Adrenal gland (tissue), 12 donors: ENCODE measurements around the gene STK24. TPM values are rescaled to one million over a fixed set of nuclear protein-coding genes. Genes with fewer than 3 reads are reported as not detected.

ENCODE experiments used
- DNase-seq, 7 donors: peaks; one replicate each; pipeline ENCODE4 v3.0.0-alpha.2; 2019 to 2020
- H3K27ac ChIP-seq, 5 donors: fragments of 200-600 bp; sonication (generic) in 4 of 5; 1 replicate in 3 of 5; 2 replicates in 2 of 5; pipeline versions ENCODE4 v1.5.1 to v1.8.0; 2016 to 2020; ENCODE audit warnings: mild to moderate bottlenecking in 1 of 5
- H3K27me3 ChIP-seq: fragments of 200-600 bp; 2 replicates; pipeline ENCODE4 v1.8.0; 2021
- H3K36me3 ChIP-seq, 2 donors: fragments of 200-600 bp; replicated peaks in 1 of 2; 1 replicate in 1 of 2; 2 replicates in 1 of 2; pipeline versions ENCODE4 v1.5.1 to v1.8.0; 2018 to 2022
- H3K4me1 ChIP-seq, 2 donors: fragments of 200-600 bp; replicated peaks in 1 of 2; 1 replicate in 1 of 2; 2 replicates in 1 of 2; pipeline versions ENCODE4 v1.5.1 to v1.8.0; 2018 to 2021
- H3K4me3 ChIP-seq, 4 donors: fragments of 200-600 bp; sonication (generic) in 3 of 4; one replicate each; pipeline ENCODE4 v1.5.1; 2016 to 2018
- H3K9me3 ChIP-seq, 3 donors: fragments of 200-600 bp; sonication (generic) in 1 of 3; replicated peaks in 1 of 3; 1 replicate in 2 of 3; 2 replicates in 1 of 3; pipeline versions ENCODE4 v1.5.1 to v1.8.0; 2016 to 2021
- POLR2A ChIP-seq, 2 donors: fragments of 450-650 bp; IDR thresholded peaks; one replicate each; pipeline ENCODE4 v1.6.1; 2017; ENCODE audit warnings: antibody characterized with exemption in 2 of 2, mild to moderate bottlenecking in 2 of 2, moderate library complexity in 1 of 2
- WGBS, 4 donors: extraction: QIAGEN DNeasy Blood & Tissue Kit in 2 of 4; methylation state at CpG; one replicate each; pipeline versions ENCODE4 v1.1.5 to v1.1.7; 2013 to 2017; 5-methylcytosine and 5-hydroxymethylcytosine counted together
- intact Hi-C, 2 donors: fragments of 100-400 bp; cut with DNase I; formaldehyde crosslinking; loops; one replicate each; pipeline versions ENCODE4 v1.14.1 to v1.15.0; 2022 to 2023
- polyA plus RNA-seq, 3 donors: library from polyadenylated mRNA; stranded (reverse); fragments of 200-250 nt in 2 of 3; fragments of 350-450 nt in 1 of 3; fragmentation: Illumina TruSeq in 1 of 3; extraction: RNeasy Lipid Tissue Mini Kit (QIAGEN cat#74804) in 1 of 3; gene quantifications; one replicate each; pipeline ENCODE4 v1.2.3, GENCODE V29; 2013 to 2014
- total RNA-seq, 9 donors: library from RNA; depleted of rRNA in 4 of 9; stranded (reverse); fragments of >200 nt in 4 of 9; fragments of 120-200 nt in 1 of 9; fragmentation: NEBNext Ultra II Directional in 1 of 9; extraction: Animal tissue kit (Norgen Biotek cat#: 25700) in 1 of 9; gene quantifications; one replicate each; pipeline versions ENCODE4 v1.1.0 to v1.2.4, GENCODE V29; 2013 to 2023
- TF ChIP-seq, protein P1 (sequence below), 6 experiments: fragments of 450-650 bp in 4 of 6; fragments of 200-600 bp in 2 of 6; sonication (generic) in 1 of 6; IDR thresholded peaks; 1 replicate in 5 of 6; 2 replicates in 1 of 6; pipeline versions ENCODE4 v1.5.1 to v1.8.0; 2016 to 2021; ENCODE audit warnings: antibody characterized with exemption in 6 of 6, mild to moderate bottlenecking in 2 of 6, moderate library complexity in 1 of 6
- donor health status: healthy with polysubstance abuse.
- donor health status: Bipolar disorder and iron deficiency.
- donor health status: DM: yes; HTN: yes; CAD: no.
- donor health status: DM: no; HTN: no; CAD: no.
- donor health status: DM: no; HTN: no; CAD: no.
- donor health status: DM: yes; HTN: yes; CAD: no.

Gene STK24
- total and polyA plus RNA-seq, 12 donors: 17.7 to 72.2 (median 56.0) TPM

DNA sequence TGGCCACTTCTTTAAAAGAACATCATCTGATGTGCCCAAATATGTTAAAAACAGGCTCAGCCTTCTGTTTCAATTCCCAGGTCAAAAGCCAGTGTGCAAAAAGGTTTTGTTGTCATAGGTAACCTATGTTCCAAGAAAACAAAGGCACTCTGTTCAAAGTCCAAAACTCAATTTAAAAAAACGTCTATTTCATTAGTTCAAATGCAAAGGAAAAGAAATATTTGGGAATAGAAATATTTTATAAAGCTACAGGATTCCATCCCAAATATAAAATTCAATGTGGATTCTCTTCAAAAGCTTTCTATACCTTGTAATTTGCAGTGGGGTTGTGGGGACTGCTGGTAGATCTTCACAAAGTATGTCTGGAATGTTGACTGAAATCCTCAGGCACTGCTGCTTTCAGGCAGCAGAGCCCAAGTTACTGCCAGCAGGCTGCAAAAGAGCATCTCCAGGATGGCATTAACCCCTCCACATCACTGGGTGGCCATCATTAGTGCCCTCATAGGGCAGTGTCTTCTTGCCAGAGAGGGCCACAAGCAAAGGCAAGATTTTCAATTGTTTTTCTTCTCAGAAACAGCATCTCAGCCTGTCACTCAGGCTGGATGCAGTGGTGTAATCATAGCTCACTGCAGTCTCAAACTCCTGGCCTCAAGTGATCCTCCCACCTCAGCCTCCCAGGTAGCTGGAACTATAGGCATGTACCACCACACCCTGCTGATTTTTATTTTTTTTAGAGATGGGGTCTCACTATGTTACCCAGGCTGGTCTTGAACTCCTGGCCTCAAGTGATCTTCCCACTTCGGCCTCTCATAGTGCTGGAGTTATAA, 22.8 kb upstream of the STK24 start:
- Histone ChIP-seq H3K4me1 (no peaks in the 10 kb centered on the region), H3K36me3 (no peaks in the 10 kb centered on the region), H3K9me3 (no peaks in the 10 kb centered on the region), H3K27ac (no peak overlapping the region), H3K27me3 (no peaks in the 10 kb centered on the region), H3K4me3 (no peak overlapping the region)
- intact Hi-C loops: no loop called here
- DNase-seq: no peak
- TF ChIP-seq, protein P1, sequence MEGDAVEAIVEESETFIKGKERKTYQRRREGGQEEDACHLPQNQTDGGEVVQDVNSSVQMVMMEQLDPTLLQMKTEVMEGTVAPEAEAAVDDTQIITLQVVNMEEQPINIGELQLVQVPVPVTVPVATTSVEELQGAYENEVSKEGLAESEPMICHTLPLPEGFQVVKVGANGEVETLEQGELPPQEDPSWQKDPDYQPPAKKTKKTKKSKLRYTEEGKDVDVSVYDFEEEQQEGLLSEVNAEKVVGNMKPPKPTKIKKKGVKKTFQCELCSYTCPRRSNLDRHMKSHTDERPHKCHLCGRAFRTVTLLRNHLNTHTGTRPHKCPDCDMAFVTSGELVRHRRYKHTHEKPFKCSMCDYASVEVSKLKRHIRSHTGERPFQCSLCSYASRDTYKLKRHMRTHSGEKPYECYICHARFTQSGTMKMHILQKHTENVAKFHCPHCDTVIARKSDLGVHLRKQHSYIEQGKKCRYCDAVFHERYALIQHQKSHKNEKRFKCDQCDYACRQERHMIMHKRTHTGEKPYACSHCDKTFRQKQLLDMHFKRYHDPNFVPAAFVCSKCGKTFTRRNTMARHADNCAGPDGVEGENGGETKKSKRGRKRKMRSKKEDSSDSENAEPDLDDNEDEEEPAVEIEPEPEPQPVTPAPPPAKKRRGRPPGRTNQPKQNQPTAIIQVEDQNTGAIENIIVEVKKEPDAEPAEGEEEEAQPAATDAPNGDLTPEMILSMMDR (IDR thresholded peaks at IDR 0.05): no peak
- no peak for TF ChIP-seq POLR2A (IDR thresholded peaks at IDR 0.05)
- whole genome bisulfite sequencing, 4 donors: 55 to 63% (median 60%) methylated on average over 2 of the region's 2 CpGs

DNA sequence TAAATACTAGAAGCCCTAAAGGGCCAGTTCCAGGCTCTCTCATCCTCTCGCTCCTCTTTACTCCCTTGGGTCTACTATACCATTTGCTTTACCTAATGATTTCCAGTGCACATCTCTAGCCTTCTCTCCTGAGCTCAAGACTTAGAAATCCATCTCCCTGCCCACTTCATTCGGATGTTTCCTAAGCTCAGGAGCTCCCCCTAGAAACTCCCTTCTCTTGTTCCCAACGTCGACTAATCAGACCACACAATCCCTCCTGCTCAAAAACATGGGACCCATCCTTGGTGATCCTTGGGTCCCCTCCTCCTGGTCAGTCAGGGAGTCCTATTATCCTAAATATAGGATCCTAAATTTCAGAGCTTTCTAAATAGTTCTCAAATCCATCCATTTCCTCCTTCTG, 21.1 kb upstream of the STK24 start:
- no peak overlapping the region for H3K27ac ChIP-seq
- no peaks in the 10 kb centered on the region for H3K27me3 ChIP-seq
- no peaks in the 10 kb centered on the region for H3K9me3 ChIP-seq
- H3K36me3 ChIP-seq: no peaks in the 10 kb centered on the region
- H3K4me1 ChIP-seq: no peaks in the 10 kb centered on the region
- no peak overlapping the region for H3K4me3 ChIP-seq
- intact Hi-C loops: no loop called here
- peak in 1 of 7 donors; percentile 16 for DNase-seq
- 32 to 39% (median 37%) methylated on average over 4 of the region's 4 CpGs for WGBS, 4 donors
- TF ChIP-seq, protein P1 (IDR thresholded peaks at IDR 0.05): peak in 4 of 6 experiments; percentile 16 to 35 (median 29)
- no peak for TF ChIP-seq POLR2A (IDR thresholded peaks at IDR 0.05)

DNA sequence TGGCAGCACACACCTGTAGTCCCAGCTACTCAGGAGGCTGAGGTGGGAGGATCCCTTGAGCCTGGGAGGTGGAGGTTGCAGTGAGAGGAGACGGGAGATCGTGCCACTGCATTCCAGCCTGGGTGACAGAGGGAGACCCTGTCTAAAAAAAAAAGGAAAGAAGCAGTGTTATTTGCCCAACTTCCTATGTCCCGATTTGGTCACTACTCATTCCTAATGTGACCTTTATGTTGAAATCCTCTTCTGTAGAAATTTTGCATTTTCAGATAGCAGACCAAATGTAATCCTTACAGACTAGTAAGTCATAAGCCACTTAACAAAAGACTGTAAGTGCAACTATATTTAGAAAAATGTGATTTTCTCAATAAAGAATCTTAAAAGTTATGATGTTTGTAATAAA, 18.2 kb upstream of the STK24 start:
- no peaks in the 10 kb centered on the region for H3K27me3 ChIP-seq
- intact Hi-C loops: no loop called here
- TF ChIP-seq POLR2A (IDR thresholded peaks at IDR 0.05): no peak
- TF ChIP-seq, protein P1 (IDR thresholded peaks at IDR 0.05): no peak
- no peak overlapping the region for H3K27ac ChIP-seq
- H3K36me3 ChIP-seq: no peaks in the 10 kb centered on the region
- DNase-seq: no peak
- no peak overlapping the region for H3K4me3 ChIP-seq
- no peaks in the 10 kb centered on the region for H3K4me1 ChIP-seq
- 64 to 79% (median 72%) methylated on average over 3 of the region's 3 CpGs for WGBS, 4 donors
- H3K9me3 ChIP-seq: no peaks in the 10 kb centered on the region

GRCh38 chr13:98592362-98592732, 15.4 kb upstream of the STK24 start:
- WGBS, 4 donors: 78 to 89% (median 83%) methylated on average over 5 of the region's 5 CpGs
- Histone ChIP-seq H3K27ac (no peak overlapping the region), H3K9me3 (no peaks in the 10 kb centered on the region), H3K4me3 (no peak overlapping the region), H3K4me1 (no peaks in the 10 kb centered on the region), H3K36me3 (no peaks in the 10 kb centered on the region), H3K27me3 (no peaks in the 10 kb centered on the region)
- no peak for TF ChIP-seq POLR2A (IDR thresholded peaks at IDR 0.05)
- TF ChIP-seq, protein P1 (IDR thresholded peaks at IDR 0.05): no peak
- intact Hi-C loops: no loop called here
- no peak for DNase-seq
